Caco-2 (cell line): ENCODE results near the gene UTY. TPM values are rescaled to one million over a fixed set of nuclear protein-coding genes. Genes with fewer than 3 reads are reported as not detected.

Experiments used
- BruUV-seq: library from RNA; stranded (reverse); fragments of 400-500 nt; replicated peaks from 2 replicates; lab custom pipeline; 2021; lab: Mats Ljungman, UMichigan
- CTCF ChIA-PET: fragments of 300-600 bp; sonication (Branson Sonifier 250); formaldehyde crosslinking; loops from one replicate; lab custom pipeline; 2022; ENCODE audit warnings: antibody characterized with exemption; lab: Charles Lee
- POLR2A ChIA-PET: fragments of 300-600 bp; sonication (Branson Sonifier 250); formaldehyde crosslinking; loops from one replicate; lab custom pipeline; 2022; ENCODE audit warnings: antibody characterized with exemption; lab: Charles Lee
- DNase-seq, 2 experiments: peaks; one replicate each; pipeline versions ENCODE4 v3.0.0 to v3.0.0-alpha.2; 2020 to 2022
- H3K27me3 ChIP-seq: replicated peaks from 2 replicates; pipeline ENCODE4 v1.6.0; 2011; ENCODE audit warnings: low read length; ENCODE audit not compliant: control insufficient read depth, insufficient read depth
- H3K36me3 ChIP-seq: 2 replicates; pipeline ENCODE4 v1.5.1; 2011; ENCODE audit warnings: low read length; ENCODE audit not compliant: control insufficient read depth, insufficient read depth
- H3K4me1 ChIP-seq: fragments of 250-450 bp; sonication (Bioruptor Pico); 2 replicates; pipeline ENCODE4 v1.5.1; 2020; ENCODE audit warnings: mild to moderate bottlenecking
- H3K4me3 ChIP-seq: 2 replicates; pipeline ENCODE4 v1.5.1; 2011; ENCODE audit warnings: low read depth, mild to moderate bottlenecking, control low read depth, low read length
- H3K9me3 ChIP-seq: fragments of 250-450 bp; sonication (Bioruptor Pico); 2 replicates; pipeline ENCODE4 v1.5.1; 2020; ENCODE audit warnings: mild to moderate bottlenecking, moderate library complexity
- H3K27ac Mint-ChIP-seq: one replicate; pipeline ENCODE4 v1.8.0; 2022; ENCODE audit warnings: mixed read lengths; ENCODE audit not compliant: unreplicated experiment
- H3K27me3 Mint-ChIP-seq: one replicate; pipeline ENCODE4 v1.8.0; 2022; ENCODE audit warnings: mixed read lengths; ENCODE audit not compliant: insufficient read depth, unreplicated experiment
- H3K36me3 Mint-ChIP-seq: one replicate; pipeline ENCODE4 v1.8.0; 2022; ENCODE audit warnings: mild to moderate bottlenecking, mixed read lengths; ENCODE audit not compliant: insufficient read depth, unreplicated experiment
- H3K4me1 Mint-ChIP-seq: one replicate; pipeline ENCODE4 v1.8.0; 2022; ENCODE audit warnings: low read depth, mixed read lengths; ENCODE audit not compliant: unreplicated experiment
- H3K4me3 Mint-ChIP-seq: one replicate; pipeline ENCODE4 v1.8.0; 2022; ENCODE audit warnings: mild to moderate bottlenecking, moderate library complexity, mixed read lengths; ENCODE audit not compliant: unreplicated experiment
- H3K9me3 Mint-ChIP-seq: one replicate; pipeline ENCODE4 v1.8.0; 2022; ENCODE audit warnings: mixed read lengths; ENCODE audit not compliant: unreplicated experiment
- intact Hi-C: fragments of 100-400 bp; cut with micrococcal nuclease; formaldehyde crosslinking; loops from one replicate; pipeline ENCODE4 v1.10.0; 2022; ENCODE audit not compliant: unreplicated experiment
- total RNA-seq: library from RNA; stranded (reverse); gene quantifications from 2 replicates; pipeline ENCODE4 v1.2.3, GENCODE V29; 2022
- TF ChIP-seq, protein P1 (sequence below), 2 experiments: fragments of 200-600 bp in 1 of 2; IDR thresholded peaks; 1 replicate in 1 of 2; 2 replicates in 1 of 2; pipeline versions ENCODE4 v1.5.1 to v1.8.0; 2011 to 2022; ENCODE audit warnings: antibody characterized with exemption in 1 of 2, control low read depth in 1 of 2, inconsistent platforms in 1 of 2, low read depth in 1 of 2, low read length in 1 of 2, mild to moderate bottlenecking in 1 of 2, moderate library complexity in 1 of 2; ENCODE audit not compliant: insufficient read depth in 1 of 2, severe bottlenecking in 1 of 2, unreplicated experiment in 1 of 2

Gene UTY
- total RNA-seq, 1 experiment from 2014 or later: not detected

DNA sequence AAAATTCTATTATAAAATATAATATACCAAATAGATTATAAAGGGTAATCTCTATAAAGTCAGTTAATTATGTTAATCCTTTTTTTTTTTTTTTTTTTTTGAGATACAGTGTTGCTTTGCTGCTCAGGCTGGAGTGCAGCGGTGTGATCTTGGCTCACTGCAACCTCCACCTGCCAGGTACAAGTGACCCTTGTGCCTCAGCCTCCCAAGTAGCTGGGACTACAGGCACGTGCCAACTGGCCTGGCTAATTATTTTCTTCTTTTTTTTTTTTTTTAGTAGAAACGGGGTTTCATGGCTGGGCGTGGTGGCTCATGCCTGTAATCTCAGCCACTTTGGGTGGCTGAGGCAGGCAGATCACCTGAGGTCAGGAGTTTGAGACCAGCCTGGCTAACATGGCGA is 141.9 kb downstream of the UTY start:
- ChIA-PET POLR2A (no interaction called here), CTCF (no interaction called here)
- Mint-ChIP-seq H3K27me3 (no peaks in the 10 kb centered on the region), H3K36me3 (no peaks in the 10 kb centered on the region), H3K9me3 (no peaks in the 10 kb centered on the region), H3K4me1 (no peaks in the 10 kb centered on the region), H3K27ac (no peak overlapping the region), H3K4me3 (no peak overlapping the region)
- Histone ChIP-seq H3K9me3 (no peaks in the 10 kb centered on the region), H3K27me3 (no peaks in the 10 kb centered on the region), H3K4me3 (no peak overlapping the region), H3K36me3 (no peaks in the 10 kb centered on the region), H3K4me1 (no peaks in the 10 kb centered on the region)
- DNase-seq: no peak
- intact Hi-C loops: no loop called here
- no TSS peak for BruUV-seq
- TF ChIP-seq, protein P1, sequence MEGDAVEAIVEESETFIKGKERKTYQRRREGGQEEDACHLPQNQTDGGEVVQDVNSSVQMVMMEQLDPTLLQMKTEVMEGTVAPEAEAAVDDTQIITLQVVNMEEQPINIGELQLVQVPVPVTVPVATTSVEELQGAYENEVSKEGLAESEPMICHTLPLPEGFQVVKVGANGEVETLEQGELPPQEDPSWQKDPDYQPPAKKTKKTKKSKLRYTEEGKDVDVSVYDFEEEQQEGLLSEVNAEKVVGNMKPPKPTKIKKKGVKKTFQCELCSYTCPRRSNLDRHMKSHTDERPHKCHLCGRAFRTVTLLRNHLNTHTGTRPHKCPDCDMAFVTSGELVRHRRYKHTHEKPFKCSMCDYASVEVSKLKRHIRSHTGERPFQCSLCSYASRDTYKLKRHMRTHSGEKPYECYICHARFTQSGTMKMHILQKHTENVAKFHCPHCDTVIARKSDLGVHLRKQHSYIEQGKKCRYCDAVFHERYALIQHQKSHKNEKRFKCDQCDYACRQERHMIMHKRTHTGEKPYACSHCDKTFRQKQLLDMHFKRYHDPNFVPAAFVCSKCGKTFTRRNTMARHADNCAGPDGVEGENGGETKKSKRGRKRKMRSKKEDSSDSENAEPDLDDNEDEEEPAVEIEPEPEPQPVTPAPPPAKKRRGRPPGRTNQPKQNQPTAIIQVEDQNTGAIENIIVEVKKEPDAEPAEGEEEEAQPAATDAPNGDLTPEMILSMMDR (IDR thresholded peaks at IDR 0.05; ENCODE audit: insufficient read depth in 1 of 2, low read depth in 1 of 2, low read length in 1 of 2, severe bottlenecking in 1 of 2, unreplicated experiment in 1 of 2): no peak

DNA sequence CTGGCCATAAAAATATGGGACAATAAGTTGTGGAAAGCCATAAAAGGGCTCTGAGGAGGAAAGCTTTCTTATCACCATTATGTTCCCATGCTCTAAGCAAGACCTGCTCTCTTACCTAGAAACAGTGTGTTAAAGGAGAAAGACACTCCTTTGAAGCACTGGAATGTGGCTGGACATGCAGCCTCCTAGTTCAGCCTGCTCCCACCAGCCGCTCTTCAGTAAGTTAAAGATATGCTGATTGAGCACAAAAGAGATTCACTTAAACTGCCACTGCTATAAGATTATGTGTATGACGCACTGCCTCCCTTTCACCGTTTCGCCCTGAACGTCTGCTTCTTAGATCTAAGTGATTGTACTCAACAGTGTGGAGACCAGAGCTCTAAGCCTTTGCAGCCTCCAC is 146.0 kb downstream of the UTY start:
- intact Hi-C loops: no loop called here
- ChIA-PET CTCF (no interaction called here), POLR2A (no interaction called here)
- Mint-ChIP-seq H3K27ac (no peak overlapping the region), H3K4me3 (no peak overlapping the region), H3K4me1 (no peaks in the 10 kb centered on the region), H3K9me3 (no peaks in the 10 kb centered on the region), H3K27me3 (no peaks in the 10 kb centered on the region), H3K36me3 (no peaks in the 10 kb centered on the region)
- Histone ChIP-seq H3K4me3 (no peak overlapping the region), H3K36me3 (no peaks in the 10 kb centered on the region), H3K9me3 (no peaks in the 10 kb centered on the region), H3K4me1 (no peaks in the 10 kb centered on the region), H3K27me3 (no peaks in the 10 kb centered on the region)
- no TSS peak for BruUV-seq
- TF ChIP-seq, protein P1 (IDR thresholded peaks at IDR 0.05; ENCODE audit: insufficient read depth in 1 of 2, low read depth in 1 of 2, low read length in 1 of 2, severe bottlenecking in 1 of 2, unreplicated experiment in 1 of 2): no peak
- no peak for DNase-seq

DNA sequence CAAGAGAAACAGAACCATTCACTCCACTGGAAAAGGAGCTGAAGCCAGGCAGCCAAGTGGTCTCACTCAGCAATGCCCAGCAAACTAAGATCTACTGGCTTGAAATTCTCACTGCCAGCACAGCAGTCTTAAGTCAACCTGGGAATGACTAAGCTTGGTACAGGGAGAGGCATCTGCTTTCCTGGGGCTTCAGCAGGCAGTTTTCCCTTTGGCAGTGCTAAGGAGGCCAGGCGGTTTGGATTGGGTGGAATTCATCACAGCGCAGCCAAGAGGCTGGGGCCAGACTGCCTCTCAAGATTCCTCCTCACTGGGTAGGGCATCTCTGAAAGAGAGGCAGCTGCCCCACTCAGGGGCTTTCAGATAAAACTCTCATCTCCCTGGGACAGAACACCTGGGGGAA is 149.2 kb downstream of the UTY start:
- H3K4me3 Mint-ChIP-seq: no peak overlapping the region

More for the DNA sequence above, 149.2 kb downstream of the UTY start:
- H3K27me3 ChIP-seq: no peaks in the 10 kb centered on the region
- Mint-ChIP-seq H3K36me3 (no peaks in the 10 kb centered on the region), H3K27ac (no peak overlapping the region), H3K27me3 (no peaks in the 10 kb centered on the region), H3K4me1 (no peaks in the 10 kb centered on the region), H3K9me3 (no peaks in the 10 kb centered on the region)
- DNase-seq: no peak
- POLR2A ChIA-PET: no interaction called here
- no TSS peak for BruUV-seq
- CTCF ChIA-PET: no interaction called here
- no peaks in the 10 kb centered on the region for H3K36me3 ChIP-seq
- no peaks in the 10 kb centered on the region for H3K4me1 ChIP-seq
- H3K9me3 ChIP-seq: no peaks in the 10 kb centered on the region
- intact Hi-C loops: no loop called here
- TF ChIP-seq, protein P1 (IDR thresholded peaks at IDR 0.05; ENCODE audit: insufficient read depth in 1 of 2, low read depth in 1 of 2, low read length in 1 of 2, severe bottlenecking in 1 of 2, unreplicated experiment in 1 of 2): no peak
- H3K4me3 ChIP-seq: no peak overlapping the region
